Spleen (tissue), 11 donors: ENCODE data around the gene SLC12A9. TPM values are rescaled to one million over a fixed set of nuclear protein-coding genes. Genes with fewer than 3 reads are reported as not detected.

Source experiments
- DNase-seq: peaks from one replicate; pipeline ENCODE4 v3.0.0-alpha.2; 2020
- H3K27ac ChIP-seq, 8 donors: fragments of 200-600 bp; sonication (generic) in 7 of 8; 1 replicate in 4 of 8; 2 replicates in 4 of 8; pipeline versions ENCODE4 v1.5.0 to v1.8.0; 2016 to 2021; ENCODE audit warnings: inconsistent platforms in 4 of 8, mild to moderate bottlenecking in 4 of 8, moderate library complexity in 1 of 8
- H3K27me3 ChIP-seq, 7 donors: fragments of 200-600 bp; sonication (generic) in 6 of 7; replicated peaks in 1 of 7; 1 replicate in 4 of 7; 2 replicates in 3 of 7; pipeline versions ENCODE4 v1.5.0 to v1.8.0; 2016 to 2021; ENCODE audit warnings: inconsistent platforms in 3 of 7, mild to moderate bottlenecking in 1 of 7
- H3K36me3 ChIP-seq, 6 donors: fragments of 200-600 bp; sonication (generic) in 5 of 6; 1 replicate in 4 of 6; 2 replicates in 2 of 6; pipeline versions ENCODE4 v1.5.0 to v1.8.0; 2016 to 2021; ENCODE audit warnings: inconsistent platforms in 2 of 6
- H3K4me1 ChIP-seq, 6 donors: fragments of 200-600 bp; sonication (generic) in 5 of 6; 1 replicate in 3 of 6; 2 replicates in 3 of 6; pipeline versions ENCODE4 v1.5.0 to v1.8.0; 2016 to 2021; ENCODE audit warnings: inconsistent platforms in 3 of 6
- H3K4me3 ChIP-seq, 8 donors: fragments of 200-600 bp; sonication (generic) in 7 of 8; 1 replicate in 4 of 8; 2 replicates in 4 of 8; pipeline versions ENCODE4 v1.5.0 to v1.8.0; 2016 to 2021; ENCODE audit warnings: inconsistent platforms in 4 of 8, mild to moderate bottlenecking in 4 of 8, moderate library complexity in 2 of 8
- H3K9me3 ChIP-seq, 8 donors: fragments of 200-600 bp; sonication (generic) in 7 of 8; 1 replicate in 4 of 8; 2 replicates in 4 of 8; pipeline versions ENCODE4 v1.5.0 to v1.8.0; 2016 to 2021; ENCODE audit warnings: inconsistent platforms in 4 of 8
- POLR2A ChIP-seq, 3 donors: fragments of 450-650 bp; IDR thresholded peaks; one replicate each; pipeline ENCODE4 v1.5.1; 2017; ENCODE audit warnings: antibody characterized with exemption in 3 of 3, mild to moderate bottlenecking in 1 of 3
- POLR2AphosphoS5 ChIP-seq, 3 donors: sonication (generic); formaldehyde crosslinking; IDR thresholded peaks; one replicate each; pipeline ENCODE4 v1.5.1; 2017; ENCODE audit warnings: antibody characterized with exemption in 3 of 3
- WGBS, 5 donors: extraction: QIAGEN DNeasy Blood & Tissue Kit in 3 of 5; methylation state at CpG; one replicate each; pipeline versions ENCODE4 v1.1.5 to v1.1.7; 2013 to 2018; 5-methylcytosine and 5-hydroxymethylcytosine counted together
- intact Hi-C: fragments of 100-400 bp; cut with DNase I; formaldehyde crosslinking; loops from one replicate; pipeline ENCODE4 v1.15.0; 2023; ENCODE audit warnings: low total_unique reads
- polyA plus RNA-seq, 3 donors: library from polyadenylated mRNA; stranded (reverse); fragments of 200-250 nt; gene quantifications; one replicate each; pipeline ENCODE4 v1.2.1, GENCODE V29; 2013
- total RNA-seq, 7 donors: library from RNA; depleted of rRNA in 3 of 7; stranded (reverse); fragments of >200 nt in 3 of 7; fragmentation: NEBNext Ultra II Directional in 4 of 7; extraction: Animal tissue kit (Norgen Biotek cat#: 25700) in 4 of 7; gene quantifications; one replicate each; pipeline versions ENCODE4 v1.1.0 to v1.2.1, GENCODE V29; 2016 to 2021
- TF ChIP-seq, protein P1 (sequence below), 11 experiments: fragments of 200-600 bp in 7 of 11; fragments of 450-650 bp in 4 of 11; sonication (generic) in 4 of 11; IDR thresholded peaks in 8 of 11; conservative IDR thresholded peaks in 3 of 11; 1 replicate in 7 of 11; 2 replicates in 4 of 11; pipeline versions ENCODE4 v1.4.0 to v1.8.0; 2016 to 2021; ENCODE audit warnings: antibody characterized with exemption in 11 of 11, inconsistent platforms in 4 of 11, mild to moderate bottlenecking in 1 of 11
- donor health status: healthy with polysubstance abuse.
- donor health status: DM: no; HTN: no; CAD: no; lungs with moderate emphysema.
- donor health status: DM: no; HTN: no; CAD: no.
- donor health status: Bipolar disorder and iron deficiency.
- donor health status: healthy.
- donor health status: DM: no; HTN: no; CAD: no.
- donor health status: DM: yes; HTN: yes; CAD: no.

The SLC12A9 gene
- total and polyA plus RNA-seq, 10 donors = 17.0 to 109 (median 51.3) TPM

DNA sequence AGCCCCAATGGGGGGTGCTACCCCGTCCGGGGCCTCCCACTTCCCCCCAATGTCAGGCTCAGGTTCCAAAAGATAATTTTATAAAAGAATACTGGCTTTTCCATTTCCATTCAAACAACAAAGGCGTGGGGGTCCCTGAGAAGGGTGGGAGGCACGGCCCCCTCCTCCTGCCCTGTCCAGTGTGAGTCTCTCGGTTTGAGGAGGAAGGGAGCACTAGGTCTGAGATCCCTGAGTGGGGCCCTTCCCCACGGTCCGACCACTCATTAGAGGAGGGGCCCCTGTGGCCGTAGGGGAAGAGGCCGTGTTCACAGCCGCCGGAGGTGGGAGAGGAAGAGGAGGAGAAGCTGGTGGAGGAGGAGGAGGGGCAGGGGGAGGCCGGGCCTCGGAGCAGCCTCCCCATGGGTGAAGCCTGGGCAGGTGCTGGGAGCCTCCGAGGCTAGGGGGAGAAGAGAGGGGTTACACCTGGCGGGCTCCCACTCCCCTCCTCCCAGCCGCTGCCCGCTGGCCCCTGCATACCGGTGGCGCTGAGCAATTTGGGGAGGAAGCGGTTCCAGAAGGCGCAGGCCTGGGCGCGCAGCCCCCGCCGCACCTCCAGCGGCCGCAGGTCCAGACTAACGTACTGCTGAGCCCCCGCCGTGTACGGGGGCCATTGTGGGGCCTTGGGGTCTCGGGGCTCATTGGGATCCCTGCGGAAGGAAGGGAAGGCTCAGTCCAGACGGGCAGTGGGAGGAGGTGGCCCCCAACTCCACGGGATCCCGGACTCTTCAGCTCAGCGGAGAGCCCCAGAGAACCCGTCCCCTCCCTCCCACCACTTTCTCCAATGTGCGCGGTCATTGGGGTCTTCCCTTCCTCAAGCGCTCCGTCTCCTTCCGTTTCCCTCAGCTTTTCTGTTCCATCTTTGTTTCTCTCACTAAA is 38.4 kb downstream of the SLC12A9 start:
- intact Hi-C loops = no loop called here
- H3K9me3 ChIP-seq = no peaks in the 10 kb centered on the region
- H3K27ac ChIP-seq = peak overlapping the region; percentile 53 to 91 (median 88)
- H3K4me3 ChIP-seq = peak overlapping the region; percentile 2 to 85 (median 73)
- H3K27me3 ChIP-seq = peaks cover 3 to 59% (median 30%) of the 10 kb centered on the region in 7 donors
- TF ChIP-seq POLR2A (IDR thresholded peaks at IDR 0.05) = no peak
- no peak for TF ChIP-seq POLR2AphosphoS5 (IDR thresholded peaks at IDR 0.05)
- TF ChIP-seq, protein P1, sequence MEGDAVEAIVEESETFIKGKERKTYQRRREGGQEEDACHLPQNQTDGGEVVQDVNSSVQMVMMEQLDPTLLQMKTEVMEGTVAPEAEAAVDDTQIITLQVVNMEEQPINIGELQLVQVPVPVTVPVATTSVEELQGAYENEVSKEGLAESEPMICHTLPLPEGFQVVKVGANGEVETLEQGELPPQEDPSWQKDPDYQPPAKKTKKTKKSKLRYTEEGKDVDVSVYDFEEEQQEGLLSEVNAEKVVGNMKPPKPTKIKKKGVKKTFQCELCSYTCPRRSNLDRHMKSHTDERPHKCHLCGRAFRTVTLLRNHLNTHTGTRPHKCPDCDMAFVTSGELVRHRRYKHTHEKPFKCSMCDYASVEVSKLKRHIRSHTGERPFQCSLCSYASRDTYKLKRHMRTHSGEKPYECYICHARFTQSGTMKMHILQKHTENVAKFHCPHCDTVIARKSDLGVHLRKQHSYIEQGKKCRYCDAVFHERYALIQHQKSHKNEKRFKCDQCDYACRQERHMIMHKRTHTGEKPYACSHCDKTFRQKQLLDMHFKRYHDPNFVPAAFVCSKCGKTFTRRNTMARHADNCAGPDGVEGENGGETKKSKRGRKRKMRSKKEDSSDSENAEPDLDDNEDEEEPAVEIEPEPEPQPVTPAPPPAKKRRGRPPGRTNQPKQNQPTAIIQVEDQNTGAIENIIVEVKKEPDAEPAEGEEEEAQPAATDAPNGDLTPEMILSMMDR (IDR thresholded peaks at IDR 0.05 in 8 of 11, conservative IDR thresholded peaks at IDR 0.05 in 3 of 11) = no peak
- peaks cover 0 to 29% (median 25%) of the 10 kb centered on the region in 6 donors for H3K36me3 ChIP-seq
- DNase-seq = peak; percentile 82
- 8 to 15% (median 11%) methylated on average over 28 to 43 of the region's 43 CpGs for WGBS, 5 donors
- H3K4me1 ChIP-seq = peaks cover 38 to 74% (median 66%) of the 10 kb centered on the region in 6 donors

DNA sequence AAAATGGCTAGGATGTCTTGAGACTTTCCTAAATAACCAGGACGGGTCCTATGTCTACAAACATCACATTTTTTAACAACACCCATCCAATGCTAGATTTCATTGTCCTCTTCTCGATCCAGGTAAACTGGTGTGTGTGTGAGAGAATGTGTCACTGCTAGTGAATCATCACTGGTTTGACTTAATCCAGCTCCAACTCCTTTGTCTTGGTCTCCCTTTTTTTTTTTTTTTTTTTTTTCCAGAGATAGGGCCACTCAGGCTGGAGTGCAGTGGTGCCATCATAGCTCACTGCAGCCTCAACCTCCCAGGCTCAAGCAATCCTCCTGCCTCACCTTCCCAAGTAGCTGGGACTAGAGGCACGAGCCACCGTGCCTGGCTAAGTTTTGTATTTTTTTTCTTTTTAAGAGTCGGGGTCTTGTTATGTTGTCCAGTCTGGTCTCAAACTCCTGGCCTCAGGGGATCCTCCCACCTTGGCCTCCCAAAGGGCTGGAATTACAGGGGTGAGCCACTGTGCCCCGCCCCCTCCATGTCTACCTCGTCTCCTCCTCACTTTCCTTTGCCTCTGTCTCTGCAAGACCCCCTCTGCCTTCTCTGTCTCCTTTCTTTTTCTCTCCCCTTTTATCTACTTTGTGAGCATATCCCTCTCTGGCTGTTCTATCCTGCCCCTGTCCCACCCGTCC is 39.2 kb downstream of the SLC12A9 start:
- H3K27me3 ChIP-seq = peaks cover 3 to 67% (median 38%) of the 10 kb centered on the region in 7 donors
- peaks cover 44 to 74% (median 68%) of the 10 kb centered on the region in 6 donors for H3K4me1 ChIP-seq
- peak overlapping the region in 1 of 8 donors; percentile 91 for H3K27ac ChIP-seq
- whole genome bisulfite sequencing, 5 donors = 72 to 81% (median 80%) methylated on average over 8 of the region's 8 CpGs
- intact Hi-C loops = no loop called here
- no peak for DNase-seq
- H3K9me3 ChIP-seq = no peaks in the 10 kb centered on the region
- peaks cover 0 to 21% (median 17%) of the 10 kb centered on the region in 6 donors for H3K36me3 ChIP-seq
- H3K4me3 ChIP-seq = no peak overlapping the region
- TF ChIP-seq, protein P1 (IDR thresholded peaks at IDR 0.05 in 8 of 11, conservative IDR thresholded peaks at IDR 0.05 in 3 of 11) = no peak
- TF ChIP-seq POLR2AphosphoS5 (IDR thresholded peaks at IDR 0.05) (no peak), POLR2A (IDR thresholded peaks at IDR 0.05) (no peak)

GRCh38 chr7:100892364-100893317 is 40.1 kb downstream of the SLC12A9 start:
- Histone ChIP-seq H3K9me3 (no peaks in the 10 kb centered on the region), H3K4me3 (no peak overlapping the region), H3K36me3 (peaks cover 0 to 12% (median 8%) of the 10 kb centered on the region in 6 donors), H3K27me3 (peaks cover 3 to 77% (median 48%) of the 10 kb centered on the region in 7 donors), H3K4me1 (peaks cover 35 to 73% (median 62%) of the 10 kb centered on the region in 6 donors), H3K27ac (no peak overlapping the region)
- peak; percentile 80 for DNase-seq
- 86 to 92% (median 89%) methylated on average over 23 to 44 of the region's 44 CpGs for WGBS, 5 donors
- intact Hi-C loops = no loop called here
- TF ChIP-seq POLR2A (IDR thresholded peaks at IDR 0.05) = no peak
- no peak for TF ChIP-seq POLR2AphosphoS5 (IDR thresholded peaks at IDR 0.05)
- TF ChIP-seq, protein P1 (IDR thresholded peaks at IDR 0.05 in 8 of 11, conservative IDR thresholded peaks at IDR 0.05 in 3 of 11) = no peak
